HCT116 (cell line): ENCODE measurements around the gene TTLL5. TPM values are rescaled to one million over a fixed set of nuclear protein-coding genes. Genes with fewer than 3 reads are reported as not detected.

Source experiments
- ATAC-seq: fragments of 200-7000 bp; cut with Tn5 transposase; 2 replicates; pipeline ENCODE4 v1.9.1; 2020; ENCODE audit warnings: mild to moderate bottlenecking, moderate library complexity
- BruUV-seq: library from RNA; stranded (reverse); fragments of 400-500 nt; replicated peaks from 2 replicates; lab custom pipeline; 2021; lab: Mats Ljungman, UMichigan
- CTCF ChIA-PET: fragments of 300-600 bp; sonication (Branson Sonifier 250); formaldehyde crosslinking; loops from one replicate; lab custom pipeline; 2021; ENCODE audit warnings: antibody characterized with exemption; lab: Charles Lee
- POLR2A ChIA-PET: fragments of 300-600, 350-600 bp; sonication (Branson Sonifier 250); formaldehyde crosslinking; loops from one replicate; lab custom pipeline; 2021; ENCODE audit warnings: antibody characterized with exemption; lab: Charles Lee
- RAD21 ChIA-PET, 2 experiments: fragments of 300-600 bp; sonication (Branson Sonifier 250); formaldehyde crosslinking; loops; one replicate each; lab custom pipeline; 2023; ENCODE audit warnings: low total read pairs in 2 of 2; ENCODE audit not compliant: uncharacterized antibody in 2 of 2, unreplicated experiment in 2 of 2, low non-redundant PET in 1 of 2; lab: Charles Lee
- DNase-seq: peaks from one replicate; pipeline ENCODE4 v3.0.0-alpha.2; 2010; ENCODE audit warnings: low read depth, low spot score
- H2AFZ ChIP-seq: fragments of 200-600 bp; shearing (Covaris generic), sonication (generic); 2 replicates; pipeline ENCODE4 v1.6.1; 2017; ENCODE audit warnings: low read depth, mixed run types, mixed read lengths, antibody characterized with exemption, low read length; ENCODE audit not compliant: poor library complexity, severe bottlenecking
- H3K27ac ChIP-seq: 2 replicates; pipeline ENCODE4 v1.5.1; 2012; ENCODE audit warnings: low read depth, low read length
- H3K27me3 ChIP-seq: fragments of 200-600 bp; sonication (generic); 2 replicates; pipeline ENCODE4 v1.6.1; 2016; ENCODE audit warnings: mixed run types, low read length, mixed read lengths; ENCODE audit not compliant: insufficient read depth
- H3K36me3 ChIP-seq, 2 experiments: fragments of 200-500 bp in 1 of 2; fragments of 200-600 bp in 1 of 2; sonication (Bioruptor generic) in 1 of 2; sonication (generic) in 1 of 2; 2 replicates each; pipeline versions ENCODE4 v1.5.1 to v1.6.1; 2014 to 2016; ENCODE audit warnings: low read length in 2 of 2, inconsistent platforms in 1 of 2, mixed read lengths in 1 of 2, mixed run types in 1 of 2; ENCODE audit not compliant: insufficient read depth in 2 of 2, control insufficient read depth in 1 of 2
- H3K4me1 ChIP-seq, 2 experiments: fragments of 200-600 bp in 1 of 2; sonication (generic) in 1 of 2; 2 replicates each; pipeline versions ENCODE4 v1.5.1 to v1.6.1; 2012 to 2017; ENCODE audit warnings: low read length in 2 of 2, inconsistent platforms in 1 of 2, mild to moderate bottlenecking in 1 of 2, mixed read lengths in 1 of 2, mixed run types in 1 of 2, moderate library complexity in 1 of 2; ENCODE audit not compliant: insufficient read depth in 2 of 2, control insufficient read depth in 1 of 2
- H3K4me2 ChIP-seq: fragments of 200-600 bp; sonication (generic); 2 replicates; pipeline ENCODE4 v1.6.1; 2017; ENCODE audit warnings: mixed run types, low read length, mixed read lengths
- H3K4me3 ChIP-seq, 2 experiments: fragments of 200-600 bp in 1 of 2; sonication (generic) in 1 of 2; replicated peaks in 1 of 2; 2 replicates each; pipeline ENCODE4 v1.5.1; 2011 to 2016; ENCODE audit warnings: low read length in 2 of 2, control low read depth in 1 of 2, low read depth in 1 of 2, mild to moderate bottlenecking in 1 of 2, mixed read lengths in 1 of 2, mixed run types in 1 of 2
- H3K79me2 ChIP-seq: fragments of 200-600 bp; sonication (generic); 2 replicates; pipeline ENCODE4 v1.6.1; 2017; ENCODE audit warnings: mild to moderate bottlenecking, mixed run types, low read length, moderate library complexity, mixed read lengths; ENCODE audit not compliant: insufficient read depth
- H3K9ac ChIP-seq: fragments of 200-600 bp; sonication (generic); 2 replicates; pipeline ENCODE4 v1.6.1; 2016; ENCODE audit warnings: low read length, mixed read lengths
- H3K9me2 ChIP-seq: fragments of 200-600 bp; sonication (generic), shearing (Covaris generic); 2 replicates; pipeline ENCODE4 v1.6.1; 2017; ENCODE audit warnings: mixed run types, mild to moderate bottlenecking, moderate library complexity; ENCODE audit not compliant: insufficient read depth
- H3K9me3 ChIP-seq, 2 experiments: fragments of 200-500 bp in 1 of 2; fragments of 200-600 bp in 1 of 2; sonication (Bioruptor generic) in 1 of 2; sonication (generic) in 1 of 2; 2 replicates each; pipeline ENCODE4 v1.6.1; 2014 to 2017; ENCODE audit warnings: low read length in 2 of 2, mixed read lengths in 2 of 2, inconsistent platforms in 1 of 2, low read depth in 1 of 2, mild to moderate bottlenecking in 1 of 2, mixed run types in 1 of 2, moderate library complexity in 1 of 2; ENCODE audit not compliant: control insufficient read depth in 1 of 2, insufficient read depth in 1 of 2
- H4K20me1 ChIP-seq: fragments of 200-600 bp; sonication (generic), shearing (Covaris generic); 2 replicates; pipeline ENCODE4 v1.6.1; 2017; ENCODE audit warnings: mixed run types, mild to moderate bottlenecking, moderate library complexity; ENCODE audit not compliant: insufficient read depth
- ATF3 ChIP-seq: IDR thresholded peaks from 2 replicates; pipeline ENCODE4 v1.6.1; 2012
- CEBPB ChIP-seq: IDR thresholded peaks from 2 replicates; pipeline ENCODE4 v1.6.1; 2012; ENCODE audit warnings: low read depth
- CTCF ChIP-seq, 3 experiments: fragments of 200-600 bp in 1 of 3; sonication (generic) in 1 of 3; IDR thresholded peaks in 2 of 3; conservative IDR thresholded peaks in 1 of 3; 2 replicates each; pipeline ENCODE4 v1.5.1; 2012 to 2017; ENCODE audit warnings: low read depth in 2 of 3, low read length in 2 of 3, antibody characterized with exemption in 1 of 3, borderline replicate concordance in 1 of 3, control low read depth in 1 of 3, mild to moderate bottlenecking in 1 of 3, mixed read lengths in 1 of 3, mixed run types in 1 of 3, moderate library complexity in 1 of 3; ENCODE audit not compliant: insufficient read depth in 1 of 3
- EZH2 ChIP-seq: fragments of 200-600 bp; sonication (generic); IDR thresholded peaks from 2 replicates; pipeline ENCODE4 v1.6.1; 2017; ENCODE audit warnings: antibody characterized with exemption, mixed run types
- FOSL1 ChIP-seq: IDR thresholded peaks from 2 replicates; pipeline ENCODE4 v1.6.1; 2012; ENCODE audit warnings: low read depth
- JUND ChIP-seq: IDR thresholded peaks from 2 replicates; pipeline ENCODE4 v1.6.1; 2012
- RAD21 ChIP-seq: IDR thresholded peaks from 2 replicates; pipeline ENCODE4 v1.6.1; 2012; ENCODE audit warnings: low read depth, mild to moderate bottlenecking
- SIN3A ChIP-seq: IDR thresholded peaks from 2 replicates; pipeline ENCODE4 v1.6.1; 2012; ENCODE audit warnings: low read depth
- SP1 ChIP-seq: IDR thresholded peaks from 2 replicates; pipeline ENCODE4 v1.6.1; 2012; ENCODE audit warnings: low read depth
- SRF ChIP-seq: IDR thresholded peaks from 2 replicates; pipeline ENCODE4 v1.6.1; 2012; ENCODE audit warnings: low read depth
- ZBTB33 ChIP-seq: IDR thresholded peaks from 2 replicates; pipeline ENCODE4 v1.6.1; 2011; ENCODE audit warnings: mild to moderate bottlenecking, low read length, moderate library complexity; ENCODE audit not compliant: insufficient replicate concordance; ENCODE audit errors: extremely low read depth
- intact Hi-C: fragments of 100-400 bp; cut with micrococcal nuclease; formaldehyde crosslinking; loops from 2 replicates; pipeline ENCODE4 v1.10.0; 2022
- total RNA-seq: library from RNA; stranded (reverse); gene quantifications from one replicate; pipeline ENCODE4 v1.2.1, GENCODE V29; 2021; ENCODE audit not compliant: unreplicated experiment

TTLL5 gene
- total RNA-seq, 1 experiment from 2014 or later: 26.2 TPM

- Histone ChIP-seq H4K20me1 (no peaks in the 10 kb centered on the region), H3K36me3 (no peaks in the 10 kb centered on the region), H3K4me3 (no peak overlapping the region), H3K4me1 (no peaks in the 10 kb centered on the region), H3K9me2 (no peaks in the 10 kb centered on the region), H3K9ac (no peak overlapping the region)
- RAD21 ChIA-PET: no interaction called here
- CTCF ChIA-PET: no interaction called here
- no peak for TF ChIP-seq EZH2
- TF ChIP-seq ATF3: no peak
- no peak for TF ChIP-seq SIN3A
- no peak for TF ChIP-seq RAD21
- TF ChIP-seq FOSL1: no peak
- TF ChIP-seq JUND: no peak
- TF ChIP-seq SP1: no peak
- no peak for TF ChIP-seq CEBPB
- TF ChIP-seq ZBTB33: no peak
- TF ChIP-seq, all 23 proteins: peak for 0
- Histone ChIP-seq H3K27me3 (no peaks in the 10 kb centered on the region), H2AFZ (no peak overlapping the region), H3K9me3 (no peaks in the 10 kb centered on the region), H3K79me2 (no peaks in the 10 kb centered on the region), H3K27ac (no peak overlapping the region), H3K4me2 (no peak overlapping the region)
- intact Hi-C loops: no loop called here
- no peak for ATAC-seq
- POLR2A ChIA-PET: no interaction called here
- DNase-seq: no peak
- no TSS peak for BruUV-seq
Measured at GRCh38 chr14:75835737-75836136, 174.7 kb downstream of the TTLL5 start.

GRCh38 chr14:75837151-75837787 lies 176.2 kb downstream of the TTLL5 start:
- peaks cover 0 to 2% of the 10 kb centered on the region in 2 experiments; a peak in 1 of 4 replicates for H3K4me1 ChIP-seq
- H3K27me3 ChIP-seq: no peaks in the 10 kb centered on the region
- no peak for TF ChIP-seq CTCF (IDR thresholded peaks at IDR 0.05 in 2 of 3, conservative IDR thresholded peaks at IDR 0.05 in 1 of 3; ENCODE audit: borderline replicate concordance in 1 of 3, insufficient read depth in 1 of 3, low read depth in 2 of 3, low read length in 2 of 3)
- no peak for TF ChIP-seq FOSL1
- no peak for TF ChIP-seq SRF
- no peak for TF ChIP-seq ZBTB33
- TF ChIP-seq, all 23 proteins: peak for 0
- Histone ChIP-seq H3K79me2 (no peaks in the 10 kb centered on the region), H3K27ac (no peak overlapping the region), H3K9me2 (no peaks in the 10 kb centered on the region), H3K36me3 (no peaks in the 10 kb centered on the region), H2AFZ (no peak overlapping the region), H4K20me1 (no peaks in the 10 kb centered on the region), H3K9ac (no peak overlapping the region), H3K4me2 (no peak overlapping the region), H3K9me3 (no peaks in the 10 kb centered on the region), H3K4me3 (no peak overlapping the region)
- no peak for ATAC-seq
- no peak for DNase-seq
- CTCF ChIA-PET: no interaction called here
- POLR2A ChIA-PET: no interaction called here
- intact Hi-C loops: no loop called here
- no TSS peak for BruUV-seq
- RAD21 ChIA-PET: no interaction called here
